NCI-H146 (cell line): ENCODE results near the gene ESPL1.
A peak's percentile ranks its signal among the peaks of the same experiment; 100 is the strongest.

Source experiments
- DNase-seq: peaks from one replicate; lab custom pipeline; 2025; lab: John Stamatoyannopoulos, UW

ESPL1 gene

DNA sequence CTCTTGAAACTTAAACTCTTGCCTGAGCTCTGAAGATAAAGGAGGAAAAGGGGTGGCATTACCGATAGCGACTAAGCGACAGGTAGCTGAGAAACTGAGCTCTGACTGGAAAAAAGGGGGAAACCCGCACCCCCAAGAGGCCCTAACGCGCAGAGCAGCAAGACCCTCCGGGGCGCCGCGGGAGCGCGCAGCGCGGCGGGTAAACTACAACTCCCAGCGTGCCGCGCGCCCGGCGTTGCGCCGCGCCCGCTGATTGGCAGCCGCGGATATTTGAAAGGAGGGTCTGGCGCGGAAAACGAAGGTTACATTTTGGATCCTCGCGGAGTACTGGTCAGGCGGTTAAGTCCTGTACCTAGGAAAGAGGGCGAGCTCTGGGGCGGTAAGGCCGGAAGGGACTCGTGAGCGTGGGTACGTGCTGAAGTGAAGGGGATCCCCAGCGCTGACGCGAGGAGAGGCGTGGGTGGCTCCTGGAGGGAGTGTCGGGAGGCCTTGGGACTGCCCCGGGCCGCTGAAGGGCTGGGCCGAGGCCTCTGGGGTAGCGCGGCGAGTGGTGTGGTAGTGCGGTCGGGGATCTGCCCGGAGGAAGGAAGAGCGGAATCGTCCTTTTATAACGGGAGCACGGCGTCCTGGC, at the start of gene ESPL1:
Gene ESPL1, plus strand, starts transcription at position 301 of the 631 bp plus-strand sequence. CDS start 468 bp downstream, outside the sequence.
- peak; percentile 79 for DNase-seq

DNA sequence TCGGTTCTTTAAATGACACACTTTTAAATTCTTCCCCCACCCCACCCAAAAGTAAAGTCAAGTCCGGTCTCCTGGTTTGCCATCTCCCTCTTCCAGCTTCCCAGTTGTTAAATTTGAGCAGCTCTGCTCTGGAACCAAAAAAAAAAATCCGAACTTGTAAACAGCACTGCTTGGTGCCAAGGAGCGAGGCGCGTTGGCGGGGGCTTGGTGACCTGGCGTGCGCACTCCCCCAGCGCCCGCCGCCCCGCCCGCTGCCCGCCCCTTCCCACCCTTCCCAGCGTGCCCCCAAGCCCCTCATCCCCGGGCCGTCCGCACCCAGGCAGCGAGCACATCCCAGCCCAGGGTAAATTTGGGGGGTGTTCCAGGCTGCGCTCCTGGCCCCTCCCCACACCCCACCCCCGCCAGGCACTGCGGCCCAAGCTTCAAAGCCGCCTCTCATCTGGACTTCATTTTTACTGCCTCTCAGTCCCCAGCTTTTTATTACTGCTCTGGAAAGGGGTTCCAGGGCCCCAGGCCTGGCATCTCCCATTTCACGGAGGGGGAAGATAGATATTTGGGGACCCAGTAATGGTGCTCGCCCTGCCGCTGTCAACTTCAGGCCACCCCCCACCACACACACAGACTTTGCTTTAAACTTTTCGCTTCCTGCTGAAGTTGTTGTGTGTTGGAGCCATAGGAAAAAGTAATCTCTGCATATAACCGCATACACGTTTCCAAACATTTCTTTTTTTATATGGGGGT, 49.4 kb upstream of the ESPL1 start:
- DNase-seq, result no peak

DNA sequence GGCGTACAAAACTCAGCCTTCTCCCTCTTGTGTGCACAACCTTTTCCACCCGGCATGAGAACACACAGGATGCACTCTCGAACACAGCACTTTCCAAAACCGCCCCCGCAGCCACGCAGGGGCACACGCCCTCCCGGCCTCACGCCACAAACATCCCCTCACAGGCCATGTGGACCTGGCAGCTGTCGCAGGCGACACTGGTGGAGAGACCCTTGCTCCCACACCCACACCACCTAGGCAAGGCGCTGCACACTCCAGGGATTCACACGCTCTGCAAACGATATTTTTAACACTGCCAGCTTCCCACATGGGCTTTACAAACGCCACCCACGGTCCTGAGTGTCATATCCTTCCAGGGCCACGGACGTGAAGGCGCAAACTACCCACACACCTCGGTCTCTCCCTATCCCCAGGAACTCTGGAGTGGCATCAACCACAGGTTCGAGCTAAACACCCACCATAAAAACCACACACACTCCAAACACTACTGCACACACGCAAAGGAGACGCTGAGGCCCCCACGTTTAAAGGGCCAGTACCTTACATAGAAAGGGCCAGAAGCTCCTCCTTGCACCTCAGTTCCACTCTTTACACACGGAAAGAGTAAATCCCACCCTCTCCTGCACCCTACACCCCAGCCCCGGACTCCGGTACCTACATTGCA, 48.7 kb upstream of the ESPL1 start:
- DNase-seq, result no peak

GRCh38 chr12:53219956-53220693, 48.0 kb upstream of the ESPL1 start:
- peak; percentile 51 for DNase-seq

DNA sequence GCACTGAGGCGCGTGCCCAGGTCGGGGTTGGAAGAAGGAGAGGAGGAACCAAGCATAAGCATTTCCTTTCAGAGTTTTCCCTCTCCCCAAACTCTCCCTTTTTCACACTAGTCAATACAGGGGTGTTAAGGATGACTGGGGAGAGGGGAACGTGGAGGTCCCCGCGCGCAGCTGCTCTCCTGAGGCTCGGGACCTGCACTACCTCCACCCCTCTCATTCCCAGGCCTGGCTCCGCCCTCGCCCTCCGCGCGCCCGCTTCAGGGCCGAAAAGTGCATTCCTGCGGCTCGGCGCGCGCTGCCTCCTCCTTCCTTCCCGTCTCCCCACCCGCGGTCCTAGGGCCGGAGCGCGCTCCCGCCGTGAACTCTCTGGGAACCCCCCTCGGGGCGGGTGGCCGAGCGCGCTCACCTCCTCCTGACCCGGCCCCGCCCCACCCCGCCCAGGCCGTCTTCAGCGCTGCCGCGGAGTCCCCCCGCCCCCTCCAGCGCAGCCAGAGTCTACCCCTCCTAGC, 47.4 kb upstream of the ESPL1 start:
- peak; percentile 83 for DNase-seq

DNA sequence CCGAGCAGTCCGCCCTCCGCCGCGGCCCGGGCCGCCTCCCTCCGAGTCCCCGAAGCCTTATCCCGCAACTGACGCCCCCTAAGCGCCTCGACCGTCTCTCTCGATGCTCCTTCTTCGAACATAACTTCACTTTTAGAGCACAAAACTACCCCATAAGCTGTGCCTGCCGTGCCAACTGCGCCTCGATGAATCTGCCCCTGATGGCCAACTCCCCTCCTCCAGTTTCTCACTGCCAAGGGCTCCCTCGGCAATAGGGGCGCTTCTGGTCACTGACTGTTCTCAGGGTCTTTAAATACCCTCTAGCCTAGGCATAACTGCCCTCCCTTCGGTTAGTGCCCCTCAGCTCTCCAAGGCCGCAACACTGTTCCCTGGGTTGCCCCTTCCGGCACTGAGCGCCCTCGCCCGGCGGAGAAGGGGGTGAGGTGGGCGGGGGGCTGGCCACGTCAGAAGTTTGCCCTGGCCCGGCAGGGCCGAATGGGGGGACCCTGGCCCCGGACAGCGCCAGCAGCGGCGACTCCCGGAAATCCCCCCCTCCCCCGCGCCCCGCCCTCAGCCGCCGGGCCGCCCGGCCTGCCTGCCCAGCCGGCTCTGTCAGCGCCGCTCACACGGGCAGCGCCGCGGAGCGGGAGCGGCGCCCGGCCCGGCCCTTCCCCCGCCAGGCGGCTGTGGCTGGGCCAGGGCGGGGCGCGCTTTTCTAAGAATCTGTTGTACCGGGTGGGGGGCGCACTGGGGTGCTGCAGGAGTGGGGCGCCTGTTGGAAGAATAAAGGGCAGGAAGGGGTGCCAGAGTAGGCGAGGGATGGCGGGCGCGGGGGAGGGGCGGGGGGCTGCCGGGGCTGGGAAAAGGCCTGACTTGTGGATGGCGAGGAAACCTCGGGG, 46.7 kb upstream of the ESPL1 start:
- DNase-seq, result peak; percentile 45

DNA sequence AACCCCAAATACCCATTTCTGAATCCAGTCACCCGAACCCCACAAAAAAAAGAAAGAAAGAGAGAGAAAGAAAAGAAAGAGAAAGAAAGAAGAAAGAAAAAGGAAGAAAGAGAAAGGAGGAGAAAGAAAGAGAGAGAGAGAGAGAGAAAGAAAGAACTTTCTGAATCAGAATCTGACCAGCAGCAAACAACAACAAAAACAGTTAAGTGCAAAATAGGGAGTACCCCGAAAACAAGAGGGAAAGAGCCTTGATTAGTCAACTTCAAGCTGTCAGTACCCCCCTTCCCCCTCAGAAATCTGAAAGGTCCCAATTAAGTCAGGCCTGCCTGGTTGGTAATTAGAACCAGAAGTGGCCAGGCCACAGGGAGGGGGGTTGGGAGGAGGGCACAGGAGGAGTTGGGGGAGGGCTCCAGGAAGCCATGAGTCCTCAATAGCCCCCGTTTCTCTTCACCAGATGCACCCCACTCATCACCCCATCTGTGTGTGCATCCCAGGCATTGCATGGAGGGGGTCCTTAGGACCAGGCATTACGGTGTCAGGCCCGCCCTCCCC, 45.9 kb upstream of the ESPL1 start:
- DNase-seq, result no peak

GRCh38 chr12:53222806-53223261, 45.3 kb upstream of the ESPL1 start:
- DNase-seq, result no peak

DNA sequence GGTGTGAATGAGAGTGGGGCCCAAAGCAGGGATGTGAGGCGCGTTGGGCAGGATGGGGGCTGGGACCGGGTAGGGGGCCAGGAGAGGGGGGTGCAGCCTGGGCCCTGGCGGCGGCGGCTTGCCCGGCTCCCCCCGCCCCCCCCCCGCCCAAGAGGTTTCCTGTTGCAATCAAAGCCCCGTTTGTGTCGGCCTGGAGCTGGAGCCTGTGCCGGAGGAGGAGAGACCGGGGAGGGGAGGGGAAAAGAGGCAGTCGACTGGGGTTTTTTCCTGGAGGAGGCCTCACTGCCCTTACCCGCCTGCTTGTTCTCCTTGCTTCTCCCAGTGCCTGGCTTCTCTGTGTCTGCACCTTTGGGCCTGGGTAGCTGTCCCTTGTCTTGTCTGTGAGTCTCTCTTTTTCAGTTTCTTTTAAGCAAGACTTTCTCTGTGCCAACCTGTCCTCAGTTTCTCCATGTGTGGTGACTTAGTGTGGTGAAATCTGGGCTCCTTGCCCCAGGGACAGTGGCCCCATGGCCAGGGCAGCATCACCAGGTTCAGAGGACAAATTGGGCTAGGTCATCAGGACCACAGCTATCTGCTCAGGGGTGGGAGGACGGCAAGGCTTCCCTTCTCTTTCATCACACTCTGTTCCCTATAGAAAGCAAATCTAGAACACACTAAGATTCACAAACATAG, 44.6 kb upstream of the ESPL1 start:
- DNase-seq, result no peak

- DNase-seq, result no peak
Measured at GRCh38 chr12:53224061-53224896, 43.8 kb upstream of the ESPL1 start.

DNA sequence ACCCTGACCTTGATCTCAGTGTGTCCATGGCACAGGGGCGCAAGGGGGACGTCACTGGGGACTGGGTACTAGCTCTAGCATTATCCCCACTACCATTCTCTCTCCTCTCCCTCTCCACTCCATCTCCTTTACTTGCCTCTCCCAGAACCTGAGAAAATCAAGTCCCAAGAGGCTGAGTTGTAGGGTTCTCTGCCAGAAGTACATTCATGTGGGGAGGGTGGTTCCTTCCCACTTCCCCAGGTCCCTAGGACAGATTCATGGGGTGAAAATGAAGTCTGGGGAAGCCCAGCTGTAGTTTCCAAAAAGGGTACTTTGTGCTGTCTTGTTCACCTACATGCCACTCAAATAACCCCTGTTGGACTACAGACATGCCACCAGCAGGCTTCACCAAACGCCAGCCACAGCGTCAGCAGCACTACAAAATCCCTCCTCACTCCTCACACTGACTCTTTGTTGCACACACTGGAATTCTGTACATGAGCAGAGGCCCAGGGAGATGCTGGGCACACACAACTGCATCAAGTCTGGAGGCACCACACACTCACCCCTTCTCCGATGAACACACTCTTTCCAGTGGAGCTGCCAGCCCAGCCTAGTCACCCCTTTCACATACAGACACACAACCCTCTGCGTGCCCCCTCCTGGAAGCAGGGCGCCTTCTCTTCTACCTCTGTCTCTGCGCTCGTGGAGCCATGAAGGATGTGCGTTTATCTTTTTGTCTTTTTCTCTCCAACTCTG, 43.0 kb upstream of the ESPL1 start:
- DNase-seq, result no peak

- no peak for DNase-seq
Measured at GRCh38 chr12:53225635-53226424, 42.3 kb upstream of the ESPL1 start.

- DNase-seq, result no peak
Measured at GRCh38 chr12:53226815-53227214, 41.3 kb upstream of the ESPL1 start.

DNA sequence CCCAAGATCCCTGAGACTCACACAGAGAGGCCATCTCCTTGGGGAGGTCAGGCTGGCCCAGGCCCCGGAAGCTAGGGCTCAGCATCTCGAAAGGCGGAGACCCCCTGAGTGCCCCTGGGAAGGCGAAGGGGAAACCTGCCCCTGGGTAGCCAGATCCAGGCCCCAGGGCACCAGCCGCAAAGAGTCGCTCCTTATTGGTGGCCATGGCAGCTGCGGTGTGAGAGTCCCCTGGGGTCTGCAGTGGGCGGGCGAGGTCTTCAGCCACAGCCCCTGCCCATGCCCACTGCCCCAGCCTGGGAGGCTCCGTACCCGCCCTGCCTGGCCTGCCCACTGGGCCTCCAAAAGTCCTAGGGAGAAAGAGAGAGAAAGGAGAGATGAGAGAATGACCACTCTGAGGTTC, 40.8 kb upstream of the ESPL1 start:
- no peak for DNase-seq

DNA sequence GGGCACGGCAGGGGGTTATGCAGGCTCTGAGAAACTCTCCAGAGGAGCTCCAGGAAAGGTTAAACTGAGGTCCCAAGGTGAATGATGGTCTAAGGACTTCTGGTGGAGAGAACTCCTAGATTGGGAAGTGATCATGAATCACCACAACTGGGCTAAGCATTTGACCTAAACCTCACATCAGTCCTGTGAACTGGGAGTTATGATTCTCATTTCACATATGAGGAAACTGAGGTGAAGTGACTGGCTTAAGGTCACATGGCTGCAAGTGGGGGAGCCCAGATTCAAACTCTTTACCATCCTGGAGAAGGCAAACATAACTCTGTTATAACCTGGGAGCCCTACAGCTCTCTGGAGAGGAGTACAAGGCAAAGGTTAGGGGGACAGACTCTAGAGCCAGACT, 40.3 kb upstream of the ESPL1 start:
- DNase-seq, result no peak

GRCh38 chr12:53229454-53229853, 38.6 kb upstream of the ESPL1 start:
- no peak for DNase-seq

GRCh38 chr12:53230108-53230845, 37.8 kb upstream of the ESPL1 start:
- DNase-seq, result no peak
